ENCODE data around the gene SLC6A4. TPM values are rescaled to one million over a fixed set of nuclear protein-coding genes. Genes with fewer than 3 reads are reported as not detected.

Gene SLC6A4
- total RNA-seq, 4 donors from 2014 or later: 10.7 to 156 (median 109) TPM

DNA sequence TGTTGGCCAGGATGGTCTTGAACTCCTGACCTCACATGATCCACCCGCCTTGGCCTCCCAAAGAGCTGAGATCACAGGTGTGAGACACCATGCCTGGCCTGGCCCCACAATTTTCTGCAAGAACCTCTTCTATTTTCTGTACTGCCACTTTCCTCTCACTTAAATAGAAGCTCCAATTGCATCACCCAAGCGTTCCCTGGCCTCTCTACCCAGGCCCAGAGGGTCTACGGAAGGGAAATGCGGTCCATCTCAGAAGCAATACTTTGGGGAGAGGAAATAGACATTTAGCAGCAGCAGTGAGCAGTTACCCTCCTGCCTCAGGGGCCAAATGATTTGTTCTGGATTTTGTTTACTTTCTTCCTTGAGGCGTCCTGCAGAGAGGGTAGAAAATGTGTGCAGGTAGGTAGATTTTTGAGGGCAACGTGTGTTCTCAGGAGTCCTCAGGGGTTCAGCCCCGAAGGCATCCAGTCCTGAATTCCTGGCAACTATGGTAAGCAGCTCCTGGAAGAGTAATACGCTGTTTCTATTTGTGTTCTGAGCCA, 11.0 kb downstream of the SLC6A4 start:
- H3K27me3 ChIP-seq: no peaks in the 10 kb centered on the region
- TF ChIP-seq, protein P1, sequence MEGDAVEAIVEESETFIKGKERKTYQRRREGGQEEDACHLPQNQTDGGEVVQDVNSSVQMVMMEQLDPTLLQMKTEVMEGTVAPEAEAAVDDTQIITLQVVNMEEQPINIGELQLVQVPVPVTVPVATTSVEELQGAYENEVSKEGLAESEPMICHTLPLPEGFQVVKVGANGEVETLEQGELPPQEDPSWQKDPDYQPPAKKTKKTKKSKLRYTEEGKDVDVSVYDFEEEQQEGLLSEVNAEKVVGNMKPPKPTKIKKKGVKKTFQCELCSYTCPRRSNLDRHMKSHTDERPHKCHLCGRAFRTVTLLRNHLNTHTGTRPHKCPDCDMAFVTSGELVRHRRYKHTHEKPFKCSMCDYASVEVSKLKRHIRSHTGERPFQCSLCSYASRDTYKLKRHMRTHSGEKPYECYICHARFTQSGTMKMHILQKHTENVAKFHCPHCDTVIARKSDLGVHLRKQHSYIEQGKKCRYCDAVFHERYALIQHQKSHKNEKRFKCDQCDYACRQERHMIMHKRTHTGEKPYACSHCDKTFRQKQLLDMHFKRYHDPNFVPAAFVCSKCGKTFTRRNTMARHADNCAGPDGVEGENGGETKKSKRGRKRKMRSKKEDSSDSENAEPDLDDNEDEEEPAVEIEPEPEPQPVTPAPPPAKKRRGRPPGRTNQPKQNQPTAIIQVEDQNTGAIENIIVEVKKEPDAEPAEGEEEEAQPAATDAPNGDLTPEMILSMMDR (IDR thresholded peaks at IDR 0.05): no peak
- TF ChIP-seq POLR2A (IDR thresholded peaks at IDR 0.05): no peak
- no peak for DNase-seq
- H3K27ac ChIP-seq: no peak overlapping the region
- no peaks in the 10 kb centered on the region for H3K9me3 ChIP-seq
- peaks cover 0 to 31% (median 0%) of the 10 kb centered on the region in 4 donors for H3K4me1 ChIP-seq
- H3K36me3 ChIP-seq: no peaks in the 10 kb centered on the region
- no peak overlapping the region for H3K4me3 ChIP-seq

DNA sequence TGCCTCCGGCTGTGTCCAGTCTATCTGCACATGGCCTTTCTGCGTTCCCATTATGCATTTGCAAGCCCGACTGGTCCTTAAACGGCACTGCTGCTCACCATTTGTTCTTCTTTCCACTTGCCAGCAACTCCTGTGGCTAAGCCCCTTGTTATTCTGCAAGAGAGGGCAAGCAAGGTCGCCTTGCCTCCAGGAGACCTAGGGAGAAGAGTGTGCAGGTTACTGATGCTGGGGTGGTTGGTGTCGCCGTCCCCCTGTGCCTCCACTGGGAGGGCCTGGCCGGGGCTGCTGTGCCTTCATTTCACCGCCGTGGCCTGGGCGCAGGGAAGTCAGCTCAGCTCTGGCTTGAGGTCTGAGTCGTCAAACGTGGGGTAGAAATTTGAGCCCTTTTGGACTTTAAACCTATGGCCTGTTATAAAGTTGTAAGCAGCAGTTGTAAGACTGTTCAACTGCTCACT, 12.7 kb downstream of the SLC6A4 start:
- peak in 2 of 3 donors; percentile 69 to 76 for DNase-seq
- TF ChIP-seq POLR2A (IDR thresholded peaks at IDR 0.05): peak; percentile 78 to 86
- TF ChIP-seq, protein P1 (IDR thresholded peaks at IDR 0.05): peak in 3 of 6 experiments; percentile 27 to 33 (median 28)
- H3K36me3 ChIP-seq: peaks cover 0 to 4% (median 0%) of the 10 kb centered on the region in 3 donors
- no peaks in the 10 kb centered on the region for H3K27me3 ChIP-seq
- H3K27ac ChIP-seq: peak overlapping the region in 3 of 4 donors; percentile 60 to 80 (median 71)
- peaks cover 0 to 18% (median 0%) of the 10 kb centered on the region in 4 donors for H3K4me1 ChIP-seq
- H3K9me3 ChIP-seq: no peaks in the 10 kb centered on the region
- peak overlapping the region in 2 of 4 donors; percentile 39 to 43 for H3K4me3 ChIP-seq

DNA sequence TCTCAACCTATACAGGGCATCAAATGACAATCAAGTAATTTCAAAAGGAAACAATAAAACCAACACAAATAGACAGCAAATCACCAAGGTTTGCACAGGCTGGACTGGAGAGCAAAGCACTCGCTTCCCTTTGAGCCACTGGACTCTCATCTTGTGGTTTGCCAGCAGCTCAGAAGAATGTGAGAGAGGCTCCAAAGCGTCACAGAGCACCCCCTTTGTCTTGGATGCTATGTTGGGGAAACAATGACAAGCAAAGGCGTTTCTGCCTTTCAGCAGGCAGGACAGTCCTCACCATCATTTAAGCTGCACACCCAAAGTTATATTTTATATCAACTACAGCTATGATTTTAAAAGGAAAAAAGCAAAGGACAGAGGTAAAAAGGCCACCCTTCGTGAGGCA, 13.2 kb downstream of the SLC6A4 start:
- TF ChIP-seq POLR2A (IDR thresholded peaks at IDR 0.05): no peak
- TF ChIP-seq, protein P1 (IDR thresholded peaks at IDR 0.05): no peak
- DNase-seq: no peak
- Histone ChIP-seq H3K4me3 (peak overlapping the region in 2 of 4 donors; percentile 39 to 43), H3K36me3 (peaks cover 0 to 6% (median 0%) of the 10 kb centered on the region in 3 donors), H3K9me3 (no peaks in the 10 kb centered on the region), H3K27me3 (no peaks in the 10 kb centered on the region), H3K27ac (peak overlapping the region in 3 of 4 donors; percentile 60 to 80 (median 71)), H3K4me1 (peaks cover 0 to 18% (median 0%) of the 10 kb centered on the region in 4 donors)

DNA sequence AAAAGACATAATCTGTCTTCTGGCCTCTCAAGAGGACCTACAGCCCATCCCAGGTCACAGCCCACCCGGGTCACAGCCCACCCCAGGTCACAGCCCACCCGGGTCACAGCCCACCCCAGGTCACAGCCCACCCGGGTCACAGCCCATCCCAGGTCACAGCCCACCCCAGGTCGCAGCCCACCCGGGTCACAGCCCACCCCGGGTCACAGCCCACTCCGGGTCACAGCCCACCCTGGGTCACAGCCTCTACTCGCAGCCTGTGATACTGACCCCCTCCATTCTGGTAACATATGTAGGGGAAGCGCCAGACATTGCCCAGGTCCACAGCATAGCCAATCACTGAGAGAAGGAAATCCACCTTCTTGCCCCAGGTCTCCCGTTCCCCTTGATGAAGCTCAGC, 14.2 kb downstream of the SLC6A4 start:
- Histone ChIP-seq H3K36me3 (peaks cover 0 to 8% (median 0%) of the 10 kb centered on the region in 3 donors), H3K4me1 (peaks cover 0 to 11% (median 0%) of the 10 kb centered on the region in 4 donors), H3K27me3 (no peaks in the 10 kb centered on the region), H3K27ac (peak overlapping the region in 2 of 4 donors; percentile 71 to 80), H3K9me3 (no peaks in the 10 kb centered on the region), H3K4me3 (peak overlapping the region in 2 of 4 donors; percentile 9 to 39)
- TF ChIP-seq POLR2A (IDR thresholded peaks at IDR 0.05): no peak
- TF ChIP-seq, protein P1 (IDR thresholded peaks at IDR 0.05): no peak
- DNase-seq: no peak

DNA sequence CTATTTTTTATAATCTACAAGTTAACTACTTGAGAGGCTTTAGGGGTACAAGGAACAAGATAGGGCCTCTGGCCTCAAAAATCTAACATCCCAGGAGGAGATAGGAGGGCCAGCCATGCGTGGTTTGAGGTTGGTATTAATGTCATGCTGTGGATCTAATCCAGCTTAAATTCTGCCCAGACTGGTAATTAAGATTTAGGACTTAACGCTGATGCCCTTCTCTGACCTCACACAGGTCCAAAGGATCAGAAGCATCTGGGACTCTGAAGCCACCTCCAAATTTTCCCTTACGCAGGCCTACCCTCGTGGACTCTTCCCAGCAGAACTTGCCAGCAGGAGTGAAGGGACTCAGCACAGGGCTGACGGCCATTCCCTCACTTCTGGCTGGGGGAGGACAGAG, 15.1 kb downstream of the SLC6A4 start:
- no peaks in the 10 kb centered on the region for H3K9me3 ChIP-seq
- H3K36me3 ChIP-seq: peaks cover 0 to 12% (median 0%) of the 10 kb centered on the region in 3 donors
- H3K4me1 ChIP-seq: peaks cover 0 to 9% (median 0%) of the 10 kb centered on the region in 4 donors
- no peaks in the 10 kb centered on the region for H3K27me3 ChIP-seq
- peak overlapping the region in 3 of 4 donors; percentile 53 to 74 (median 73) for H3K27ac ChIP-seq
- TF ChIP-seq, protein P1 (IDR thresholded peaks at IDR 0.05): no peak
- no peak for TF ChIP-seq POLR2A (IDR thresholded peaks at IDR 0.05)
- peak overlapping the region in 2 of 4 donors; percentile 22 to 39 for H3K4me3 ChIP-seq
- no peak for DNase-seq
